ENCODE measurements around the gene MAP1S. TPM values are rescaled to one million over a fixed set of nuclear protein-coding genes. Genes with fewer than 3 reads are reported as not detected.

The MAP1S gene
- total RNA-seq, 4 donors from 2014 or later: 16.8 to 42.5 (median 26.4) TPM

DNA sequence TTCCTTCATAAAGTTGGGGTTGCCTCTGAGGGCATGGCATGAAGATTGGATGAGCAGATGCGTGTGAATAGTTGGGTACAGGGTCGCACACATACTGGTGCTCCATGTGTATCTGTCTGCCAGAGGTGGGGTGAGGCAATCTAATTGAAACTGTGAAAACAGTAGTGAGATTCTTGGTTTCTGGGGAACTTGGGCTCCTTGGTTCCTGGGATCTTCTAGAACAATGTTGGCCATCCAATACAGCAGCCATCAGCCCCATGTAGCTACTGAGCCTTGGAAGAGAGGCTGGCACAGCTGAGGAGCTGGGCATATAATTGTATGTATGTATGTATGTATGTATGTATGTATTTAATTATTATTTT, 32.6 kb downstream of the MAP1S start:
- DNase-seq (ENCODE audit: low spot score in 2 of 2): no peak
- no peaks in the 10 kb centered on the region for H3K9me3 ChIP-seq
- TF ChIP-seq, protein P1, sequence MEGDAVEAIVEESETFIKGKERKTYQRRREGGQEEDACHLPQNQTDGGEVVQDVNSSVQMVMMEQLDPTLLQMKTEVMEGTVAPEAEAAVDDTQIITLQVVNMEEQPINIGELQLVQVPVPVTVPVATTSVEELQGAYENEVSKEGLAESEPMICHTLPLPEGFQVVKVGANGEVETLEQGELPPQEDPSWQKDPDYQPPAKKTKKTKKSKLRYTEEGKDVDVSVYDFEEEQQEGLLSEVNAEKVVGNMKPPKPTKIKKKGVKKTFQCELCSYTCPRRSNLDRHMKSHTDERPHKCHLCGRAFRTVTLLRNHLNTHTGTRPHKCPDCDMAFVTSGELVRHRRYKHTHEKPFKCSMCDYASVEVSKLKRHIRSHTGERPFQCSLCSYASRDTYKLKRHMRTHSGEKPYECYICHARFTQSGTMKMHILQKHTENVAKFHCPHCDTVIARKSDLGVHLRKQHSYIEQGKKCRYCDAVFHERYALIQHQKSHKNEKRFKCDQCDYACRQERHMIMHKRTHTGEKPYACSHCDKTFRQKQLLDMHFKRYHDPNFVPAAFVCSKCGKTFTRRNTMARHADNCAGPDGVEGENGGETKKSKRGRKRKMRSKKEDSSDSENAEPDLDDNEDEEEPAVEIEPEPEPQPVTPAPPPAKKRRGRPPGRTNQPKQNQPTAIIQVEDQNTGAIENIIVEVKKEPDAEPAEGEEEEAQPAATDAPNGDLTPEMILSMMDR (IDR thresholded peaks at IDR 0.05): no peak
- no peak for TF ChIP-seq POLR2A (IDR thresholded peaks at IDR 0.05)
- no peak for TF ChIP-seq EP300 (IDR thresholded peaks at IDR 0.05)
- TF ChIP-seq POLR2AphosphoS5 (IDR thresholded peaks at IDR 0.05): no peak
- 71% methylated on average over 1 of the region's 2 CpGs for WGBS
- no peaks in the 10 kb centered on the region for H3K36me3 ChIP-seq
- H3K4me1 ChIP-seq: peaks cover 20% of the 10 kb centered on the region
- H3K27me3 ChIP-seq: no peaks in the 10 kb centered on the region
- H3K27ac ChIP-seq: no peak overlapping the region
- no peak overlapping the region for H3K4me3 ChIP-seq

DNA sequence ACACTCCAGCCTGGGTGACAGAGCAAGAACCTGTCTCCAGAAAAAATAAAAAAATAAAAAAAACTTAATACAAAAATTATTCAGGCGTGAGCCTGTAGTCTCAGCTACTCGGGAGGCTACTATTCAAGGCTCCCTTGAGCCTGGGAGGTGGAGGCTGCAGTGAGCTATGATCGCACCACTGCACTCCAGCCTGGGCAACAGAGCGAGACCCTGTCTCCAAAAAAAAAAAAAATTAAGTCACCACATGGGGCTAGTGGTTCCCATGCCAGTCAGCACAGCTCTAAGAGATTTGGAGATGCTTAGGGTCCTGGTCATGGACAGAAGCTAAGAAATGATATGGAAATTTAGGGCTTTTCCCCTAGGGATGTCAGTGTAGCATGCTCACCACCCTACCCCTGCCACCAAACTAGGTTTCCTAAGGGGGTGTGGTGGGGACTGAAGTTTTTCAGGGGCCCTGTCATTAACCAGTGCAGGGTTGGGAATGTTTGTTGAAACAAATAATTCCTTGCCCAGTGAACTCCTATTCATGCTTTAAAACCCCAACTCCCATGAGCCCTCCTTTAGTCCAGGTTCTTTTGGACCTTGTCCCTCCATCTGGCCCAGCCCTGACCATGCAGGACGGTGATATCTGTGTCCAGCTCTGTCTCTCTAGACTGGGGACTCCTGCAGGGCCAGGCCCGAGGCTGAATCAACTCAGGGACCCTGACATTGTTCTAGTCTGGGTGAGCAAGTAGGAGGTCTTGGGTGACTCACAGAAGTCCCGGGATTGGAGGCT, 33.8 kb downstream of the MAP1S start:
- DNase-seq (ENCODE audit: low spot score in 2 of 2): no peak
- no peak overlapping the region for H3K27ac ChIP-seq
- no peaks in the 10 kb centered on the region for H3K27me3 ChIP-seq
- no peaks in the 10 kb centered on the region for H3K36me3 ChIP-seq
- H3K9me3 ChIP-seq: no peaks in the 10 kb centered on the region
- peaks cover 14% of the 10 kb centered on the region for H3K4me1 ChIP-seq
- 83% methylated on average over 6 of the region's 7 CpGs for whole genome bisulfite sequencing
- no peak overlapping the region for H3K4me3 ChIP-seq
- TF ChIP-seq POLR2A (IDR thresholded peaks at IDR 0.05) (no peak), POLR2AphosphoS5 (IDR thresholded peaks at IDR 0.05) (no peak), EP300 (IDR thresholded peaks at IDR 0.05) (no peak)
- TF ChIP-seq, protein P1 (IDR thresholded peaks at IDR 0.05): no peak

DNA sequence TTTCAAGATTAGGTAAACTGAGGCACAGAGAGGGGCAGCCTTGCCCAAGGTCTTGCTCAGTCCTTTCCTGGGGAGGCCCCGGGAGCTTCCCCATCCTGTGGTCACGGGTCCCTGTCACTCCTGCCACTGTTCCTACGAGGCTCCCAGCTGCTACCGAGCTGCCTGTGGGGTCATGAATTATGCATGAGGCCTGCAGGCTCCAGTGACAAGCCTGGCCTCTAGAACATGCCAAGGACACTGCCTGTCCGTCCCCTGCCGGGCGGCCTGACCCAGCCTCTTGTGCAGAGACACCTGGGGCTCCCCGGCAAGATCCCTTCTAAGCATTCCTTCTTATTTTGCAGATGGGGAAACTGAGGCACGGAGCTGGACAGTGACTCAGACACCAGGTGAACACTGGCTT, 34.7 kb downstream of the MAP1S start:
- DNase-seq (ENCODE audit: low spot score in 2 of 2): no peak
- Histone ChIP-seq H3K9me3 (no peaks in the 10 kb centered on the region), H3K4me3 (no peak overlapping the region), H3K27me3 (no peaks in the 10 kb centered on the region), H3K4me1 (peaks cover 11% of the 10 kb centered on the region), H3K27ac (no peak overlapping the region), H3K36me3 (no peaks in the 10 kb centered on the region)
- no peak for TF ChIP-seq EP300 (IDR thresholded peaks at IDR 0.05)
- TF ChIP-seq, protein P1 (IDR thresholded peaks at IDR 0.05): no peak
- TF ChIP-seq POLR2A (IDR thresholded peaks at IDR 0.05): no peak
- no peak for TF ChIP-seq POLR2AphosphoS5 (IDR thresholded peaks at IDR 0.05)
- 76% methylated on average over 3 of the region's 9 CpGs for WGBS

DNA sequence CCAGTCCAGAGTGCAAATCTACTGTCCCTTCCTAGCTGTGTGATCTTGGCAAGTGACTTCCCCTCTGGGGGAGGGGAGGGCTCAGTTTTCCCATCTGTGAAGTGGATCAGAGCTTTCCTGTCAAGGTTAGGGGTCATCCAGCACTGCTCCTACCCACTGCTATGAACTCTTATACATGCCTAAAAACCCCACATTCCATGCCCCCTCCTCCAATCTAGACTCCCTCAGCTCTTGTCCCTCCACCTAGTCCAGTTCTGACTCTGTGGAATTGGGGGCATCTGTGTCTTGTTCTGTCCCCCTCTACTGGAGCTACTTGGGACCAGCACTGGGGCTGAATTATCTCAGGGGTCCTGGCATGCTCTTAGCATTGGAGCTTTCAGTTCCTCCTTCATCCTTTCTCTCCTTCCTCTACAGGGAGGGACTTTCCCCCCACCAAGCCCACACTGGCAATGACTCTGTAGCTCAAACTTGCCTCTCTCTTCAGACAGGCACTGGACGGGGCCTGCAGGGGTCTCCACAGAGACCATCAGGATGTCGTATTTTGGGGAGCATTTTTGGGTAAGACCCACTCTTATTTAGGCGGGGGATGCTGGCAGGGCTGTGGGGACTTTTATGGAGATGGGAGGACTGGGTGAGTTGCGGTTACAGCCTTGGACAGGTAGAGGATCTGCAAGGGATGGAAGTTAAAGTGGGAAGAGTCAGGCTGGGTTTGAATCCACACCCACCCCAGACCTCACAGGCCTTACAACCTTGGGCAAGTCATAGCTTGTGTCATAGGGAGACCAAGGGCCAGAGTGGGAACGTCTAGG, 35.6 kb downstream of the MAP1S start:
- peaks cover 11% of the 10 kb centered on the region for H3K4me1 ChIP-seq
- no peak for DNase-seq (ENCODE audit: low spot score in 2 of 2)
- H3K27ac ChIP-seq: no peak overlapping the region
- no peaks in the 10 kb centered on the region for H3K27me3 ChIP-seq
- WGBS: 72% methylated on average over 5 of the region's 5 CpGs
- H3K36me3 ChIP-seq: no peaks in the 10 kb centered on the region
- TF ChIP-seq EP300 (IDR thresholded peaks at IDR 0.05) (no peak), POLR2AphosphoS5 (IDR thresholded peaks at IDR 0.05) (no peak), POLR2A (IDR thresholded peaks at IDR 0.05) (no peak)
- TF ChIP-seq, protein P1 (IDR thresholded peaks at IDR 0.05): no peak
- no peak overlapping the region for H3K4me3 ChIP-seq
- no peaks in the 10 kb centered on the region for H3K9me3 ChIP-seq

DNA sequence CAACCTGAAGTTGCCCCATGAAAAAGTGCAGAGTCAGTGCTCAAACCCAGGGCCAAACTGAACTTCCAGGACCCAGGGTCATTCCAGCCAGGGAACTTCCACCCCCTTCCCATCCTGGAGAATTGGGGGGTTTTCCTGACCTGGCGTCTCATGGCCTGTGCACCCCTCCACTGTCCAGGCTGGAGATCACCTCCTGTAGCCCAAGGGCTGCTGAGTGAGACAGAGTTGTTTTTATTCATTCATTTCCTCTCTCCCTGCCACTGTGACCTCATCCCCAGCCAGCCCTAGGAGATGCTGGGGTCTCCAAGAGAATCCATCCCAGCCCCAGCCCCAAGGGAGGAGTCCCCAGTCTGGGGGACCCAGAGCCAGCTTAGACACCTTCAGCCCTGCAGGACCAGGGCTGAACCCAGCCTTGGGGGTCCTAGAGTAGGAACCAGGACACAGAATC, 36.2 kb downstream of the MAP1S start:
- Histone ChIP-seq H3K9me3 (no peaks in the 10 kb centered on the region), H3K27me3 (no peaks in the 10 kb centered on the region), H3K4me1 (peaks cover 11% of the 10 kb centered on the region), H3K27ac (no peak overlapping the region), H3K36me3 (no peaks in the 10 kb centered on the region), H3K4me3 (no peak overlapping the region)
- DNase-seq (ENCODE audit: low spot score in 2 of 2): no peak
- no peak for TF ChIP-seq POLR2AphosphoS5 (IDR thresholded peaks at IDR 0.05)
- TF ChIP-seq, protein P1 (IDR thresholded peaks at IDR 0.05): no peak
- TF ChIP-seq EP300 (IDR thresholded peaks at IDR 0.05): no peak
- WGBS: 67% methylated on average over 1 of the region's 1 CpG
